HG03439 (cell line): Measurements from ENCODE around the gene LMO1.

Experiments used
- ATAC-seq: cut with Tn5 transposase; IDR thresholded peaks from one replicate; pipeline ENCODE4 v1.9.1; 2021; ENCODE audit warnings: mild to moderate bottlenecking, moderate library complexity; ENCODE audit not compliant: unreplicated experiment

The LMO1 gene

GRCh38 chr11:8288824-8289491 lies 25.3 kb upstream of the LMO1 start:
- ATAC-seq: no peak

GRCh38 chr11:8288166-8288772 lies 24.6 kb upstream of the LMO1 start:
- no peak for ATAC-seq

GRCh38 chr11:8287703-8288102 lies 24.0 kb upstream of the LMO1 start:
- ATAC-seq: no peak

GRCh38 chr11:8287297-8287696 lies 23.6 kb upstream of the LMO1 start:
- no peak for ATAC-seq

- ATAC-seq: no peak
Measured at GRCh38 chr11:8286886-8287285, 23.2 kb upstream of the LMO1 start.

- ATAC-seq: no peak
Measured at GRCh38 chr11:8285796-8286195, 22.1 kb upstream of the LMO1 start.

GRCh38 chr11:8285228-8285627 lies 21.6 kb upstream of the LMO1 start:
- no peak for ATAC-seq

- ATAC-seq: no peak
Measured at GRCh38 chr11:8283465-8284230, 20.0 kb upstream of the LMO1 start.

GRCh38 chr11:8283100-8283464 lies 19.4 kb upstream of the LMO1 start:
- no peak for ATAC-seq

GRCh38 chr11:8282631-8283030 lies 19.0 kb upstream of the LMO1 start:
- ATAC-seq: no peak

- no peak for ATAC-seq
Measured at GRCh38 chr11:8281266-8281665, 17.6 kb upstream of the LMO1 start.

GRCh38 chr11:8277691-8278090 lies 14.0 kb upstream of the LMO1 start:
- no peak for ATAC-seq

- no peak for ATAC-seq
Measured at GRCh38 chr11:8276528-8276927, 12.8 kb upstream of the LMO1 start.

- ATAC-seq: no peak
Measured at GRCh38 chr11:8273287-8273686, 9.6 kb upstream of the LMO1 start.

- ATAC-seq: no peak
Measured at GRCh38 chr11:8271106-8271886, 7.6 kb upstream of the LMO1 start.

- ATAC-seq: no peak
Measured at GRCh38 chr11:8269636-8270035, 6.0 kb upstream of the LMO1 start.

- ATAC-seq: no peak
Measured at GRCh38 chr11:8268530-8269400, 5.1 kb upstream of the LMO1 start.

GRCh38 chr11:8267831-8268529 lies 4.3 kb upstream of the LMO1 start:
- ATAC-seq: no peak

GRCh38 chr11:8267280-8267679 lies 3.6 kb upstream of the LMO1 start:
- no peak for ATAC-seq
